HG03095 (cell line): ENCODE results near the gene PPM1H.
"Not testable (repeated sequence)": the region's sequence is repeated elsewhere in the genome, so short reads cannot be mapped to it uniquely, and the experiment has no call there.

ENCODE experiments used
- ATAC-seq: cut with Tn5 transposase; IDR thresholded peaks from one replicate; pipeline ENCODE4 v1.9.1; 2021; ENCODE audit warnings: moderate library complexity; ENCODE audit not compliant: unreplicated experiment

Gene PPM1H

GRCh38 chr12:62693376-62694050, 241.4 kb downstream of the PPM1H start:
- no peak for ATAC-seq

GRCh38 chr12:62692884-62693283, 242.1 kb downstream of the PPM1H start:
- ATAC-seq = no peak

GRCh38 chr12:62691309-62691708, 243.6 kb downstream of the PPM1H start:
- no peak for ATAC-seq

DNA sequence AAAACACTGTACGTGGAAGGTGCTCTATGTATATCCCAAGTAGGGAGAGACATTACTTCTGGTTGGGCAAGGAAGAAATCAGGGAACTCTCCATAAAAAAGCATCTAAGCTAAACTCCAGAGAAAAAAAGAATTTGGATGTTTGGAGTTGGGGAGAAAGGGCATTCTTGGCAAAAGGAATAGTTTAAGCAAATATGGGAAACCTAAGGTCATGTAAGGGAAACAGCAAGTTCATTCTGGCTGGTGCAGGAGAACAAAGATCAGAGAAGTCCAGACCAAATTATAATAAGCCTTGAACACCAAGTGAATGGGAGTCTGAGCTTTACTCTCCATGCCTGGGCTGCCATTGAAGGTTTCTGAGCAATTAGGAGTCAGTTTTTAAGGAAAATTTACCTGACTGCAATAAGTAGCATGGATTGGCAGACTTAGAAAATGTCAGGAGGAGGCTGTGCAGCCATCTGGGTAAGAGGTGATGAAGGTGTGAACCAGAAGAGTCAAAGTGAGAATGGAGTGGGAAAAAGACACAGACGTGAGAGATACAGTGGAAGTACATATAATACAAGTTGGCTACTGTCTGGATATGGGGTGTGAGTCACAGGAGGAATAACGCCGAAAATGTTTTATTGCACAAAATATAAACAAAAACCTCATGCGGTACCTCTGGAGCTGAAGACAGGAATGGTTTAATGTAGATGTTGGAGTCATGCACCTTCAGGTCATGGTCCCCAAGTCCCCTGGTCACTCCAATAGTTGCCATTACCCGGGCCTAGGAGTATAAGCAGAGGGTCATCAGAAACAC, 245.7 kb downstream of the PPM1H start:
- ATAC-seq = no peak

DNA sequence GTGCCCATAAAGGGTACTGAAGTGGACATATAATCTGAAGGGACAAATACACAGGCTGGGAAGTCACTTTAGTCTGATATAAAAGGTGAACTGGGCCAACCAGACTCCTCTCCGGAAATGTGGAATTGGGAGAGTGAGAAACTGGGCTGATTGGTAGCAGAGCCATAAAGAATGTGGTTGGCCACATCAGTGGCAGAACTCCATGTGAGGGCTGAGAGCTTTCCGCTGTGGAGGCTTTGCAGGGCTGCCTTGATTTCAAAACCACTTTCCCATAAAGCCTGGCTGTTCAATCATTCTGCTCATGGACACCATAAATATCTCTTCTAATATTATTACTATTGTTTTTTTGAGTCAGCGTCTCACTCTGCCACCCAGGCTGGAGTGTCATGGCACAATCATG, 248.0 kb downstream of the PPM1H start:
- ATAC-seq = no peak

DNA sequence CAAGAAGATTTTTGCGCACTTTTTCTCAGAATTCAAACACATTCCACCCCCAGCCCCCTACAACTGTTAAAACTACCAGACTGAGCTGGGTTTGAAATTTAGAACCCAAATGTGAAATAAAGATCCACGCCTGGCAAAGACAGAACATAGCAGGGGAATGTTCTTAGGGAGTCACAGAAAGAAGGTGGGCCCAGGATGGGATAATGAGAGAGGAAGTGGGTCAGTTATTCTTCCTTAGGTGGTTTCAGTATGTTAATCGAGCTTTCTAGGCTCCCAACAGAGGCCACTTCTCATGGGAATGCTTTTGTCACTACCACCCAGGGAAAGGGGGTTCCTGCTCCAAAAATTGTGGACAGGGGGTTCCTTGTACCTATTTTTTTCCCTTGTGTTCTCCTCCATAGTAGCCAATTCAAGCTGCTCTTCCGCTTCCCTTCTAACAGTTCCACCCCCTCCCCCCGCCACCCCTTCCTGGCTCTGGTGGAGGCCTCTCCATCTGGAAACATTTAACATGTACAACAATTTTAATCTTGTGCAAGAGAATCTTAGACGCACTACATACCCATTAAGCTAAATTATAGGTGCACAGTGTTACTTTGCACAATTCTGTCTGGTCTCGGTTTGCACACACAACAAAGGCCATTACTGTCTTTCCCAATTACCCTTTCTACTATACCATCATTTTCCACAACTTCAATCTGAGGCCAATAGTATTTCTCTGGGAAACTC, 250.2 kb downstream of the PPM1H start:
- ATAC-seq = no peak

DNA sequence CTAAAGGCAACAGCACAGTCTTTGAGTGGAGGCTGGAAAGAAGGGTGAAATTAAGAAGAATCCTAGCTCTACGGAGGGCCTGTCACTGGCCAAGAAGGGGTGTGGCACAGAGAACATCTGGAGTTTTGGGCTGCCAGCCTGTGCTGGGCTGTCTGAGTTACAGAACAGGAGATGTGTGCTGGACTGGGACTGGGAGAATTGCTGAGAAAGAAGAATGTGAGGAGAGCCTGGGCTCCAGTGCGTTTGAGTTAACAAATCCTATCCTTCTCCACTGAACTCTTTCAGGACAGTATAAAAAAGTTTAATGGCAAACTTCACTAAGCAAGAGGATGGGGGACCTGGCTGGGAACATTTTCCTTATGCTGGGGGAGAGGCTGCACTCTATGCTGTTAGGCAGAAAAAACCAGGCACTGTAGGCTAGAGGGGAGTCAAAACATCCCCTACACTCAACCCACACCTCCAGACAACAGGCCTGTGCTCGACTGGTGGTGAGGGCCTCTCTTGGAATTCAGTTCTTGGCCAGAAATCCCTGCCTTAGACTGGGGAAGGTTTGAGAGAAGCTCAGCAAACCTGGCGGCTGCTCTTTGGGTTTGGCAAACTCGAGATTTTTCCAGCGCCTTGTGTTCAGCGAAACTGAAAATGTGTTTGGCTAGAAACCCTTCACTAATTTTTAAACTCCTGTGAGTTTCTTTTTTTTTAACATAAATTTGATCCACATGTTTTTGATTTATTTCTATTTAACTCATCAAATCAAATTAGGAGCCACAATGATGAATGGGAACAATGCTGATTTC, 251.0 kb downstream of the PPM1H start:
- no peak for ATAC-seq

DNA sequence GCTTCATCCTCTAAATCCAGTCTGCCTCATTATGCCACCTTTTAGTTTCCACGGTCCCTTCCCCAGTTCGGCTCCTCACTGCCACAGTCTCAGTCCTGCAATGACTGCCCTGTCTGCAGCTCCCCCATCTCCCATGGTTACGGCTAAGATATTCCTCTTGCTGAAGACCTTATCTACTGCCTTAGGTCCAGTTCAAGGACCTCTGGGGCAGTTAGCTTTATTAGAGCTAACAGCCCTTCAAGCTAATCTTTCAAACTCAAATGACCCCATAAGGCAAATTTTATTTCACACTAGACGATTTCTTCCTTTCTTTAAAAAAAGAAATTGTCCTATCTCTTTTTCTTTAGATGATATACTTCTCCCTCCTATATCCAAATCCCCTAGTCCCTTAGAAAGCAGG, 253.6 kb downstream of the PPM1H start:
- ATAC-seq = no peak

DNA sequence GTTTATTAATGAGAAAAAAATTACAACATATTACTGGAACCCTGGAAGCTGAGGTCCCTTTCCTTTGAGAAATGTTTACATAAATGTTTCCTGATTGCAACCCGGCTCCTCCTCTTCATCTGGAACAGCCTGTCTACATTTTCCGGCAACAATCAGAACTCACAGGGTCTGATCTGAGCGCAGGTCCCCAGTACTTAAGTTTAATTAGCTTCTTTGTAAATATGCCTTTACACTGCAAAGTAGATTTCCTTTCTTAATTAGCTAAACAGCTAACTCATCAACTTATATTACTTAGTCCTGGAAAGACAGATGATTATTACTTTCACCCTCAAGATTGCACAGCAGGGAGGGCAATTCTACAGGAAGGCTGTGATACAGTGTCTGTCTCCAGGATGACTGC, 255.3 kb downstream of the PPM1H start:
- no peak for ATAC-seq

DNA sequence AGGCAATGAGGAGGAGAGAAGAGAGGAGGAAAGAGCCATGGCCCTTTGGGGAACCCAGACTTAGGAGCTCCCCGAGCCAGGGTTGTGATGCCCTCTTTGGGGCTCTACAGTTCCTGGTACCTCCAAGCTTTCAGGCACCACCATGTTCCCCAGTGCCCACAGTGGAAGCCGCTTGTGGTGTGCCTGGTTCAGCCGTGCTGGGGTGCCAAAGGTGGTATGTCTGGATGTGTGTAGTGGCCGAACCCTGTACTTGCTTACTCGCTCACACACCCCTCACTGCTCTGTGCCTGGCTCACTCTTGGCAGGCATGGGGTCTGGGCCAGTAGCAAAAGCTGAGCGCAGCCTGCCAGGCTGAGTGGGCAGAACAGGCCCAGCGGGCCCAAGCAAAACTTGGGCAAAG, 257.6 kb downstream of the PPM1H start:
- no peak for ATAC-seq

DNA sequence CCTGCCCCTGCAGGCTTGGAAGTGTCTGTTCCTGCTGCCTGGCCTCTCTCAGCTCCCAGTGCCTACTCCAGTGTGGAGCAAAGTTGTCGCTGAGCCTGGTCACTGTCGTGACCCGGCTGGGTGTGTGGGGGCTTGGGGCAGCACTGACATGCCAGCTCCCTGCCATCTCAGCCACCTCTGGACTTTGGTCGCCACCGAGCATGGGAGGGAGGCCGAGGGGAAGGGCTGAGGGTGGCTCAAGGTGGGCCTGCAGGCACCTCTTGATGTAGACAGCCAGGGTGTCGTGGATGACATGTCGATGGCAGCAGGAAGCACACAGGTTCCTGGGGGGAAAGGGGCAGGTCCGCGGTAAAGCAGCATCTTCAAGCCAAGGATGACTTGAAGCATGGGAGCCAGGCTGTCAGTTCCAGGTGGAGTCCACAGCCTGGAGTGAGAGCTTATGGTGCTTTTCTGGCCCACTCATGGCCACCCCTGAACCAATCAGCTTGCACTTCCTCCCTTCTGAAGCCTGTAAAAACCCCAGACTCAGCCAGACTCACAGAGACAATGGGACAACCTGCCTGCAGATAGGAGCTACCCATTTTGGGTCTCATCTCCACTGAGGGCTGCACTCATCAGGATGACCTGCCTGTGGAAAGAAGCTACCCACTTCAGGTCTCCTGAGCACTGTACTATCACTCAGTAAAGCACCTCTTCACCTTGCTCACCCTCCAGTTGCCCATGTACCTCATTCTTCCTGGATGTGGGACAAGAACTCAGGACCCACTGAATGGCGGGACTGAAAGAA, 258.2 kb downstream of the PPM1H start:
- ATAC-seq = no peak

DNA sequence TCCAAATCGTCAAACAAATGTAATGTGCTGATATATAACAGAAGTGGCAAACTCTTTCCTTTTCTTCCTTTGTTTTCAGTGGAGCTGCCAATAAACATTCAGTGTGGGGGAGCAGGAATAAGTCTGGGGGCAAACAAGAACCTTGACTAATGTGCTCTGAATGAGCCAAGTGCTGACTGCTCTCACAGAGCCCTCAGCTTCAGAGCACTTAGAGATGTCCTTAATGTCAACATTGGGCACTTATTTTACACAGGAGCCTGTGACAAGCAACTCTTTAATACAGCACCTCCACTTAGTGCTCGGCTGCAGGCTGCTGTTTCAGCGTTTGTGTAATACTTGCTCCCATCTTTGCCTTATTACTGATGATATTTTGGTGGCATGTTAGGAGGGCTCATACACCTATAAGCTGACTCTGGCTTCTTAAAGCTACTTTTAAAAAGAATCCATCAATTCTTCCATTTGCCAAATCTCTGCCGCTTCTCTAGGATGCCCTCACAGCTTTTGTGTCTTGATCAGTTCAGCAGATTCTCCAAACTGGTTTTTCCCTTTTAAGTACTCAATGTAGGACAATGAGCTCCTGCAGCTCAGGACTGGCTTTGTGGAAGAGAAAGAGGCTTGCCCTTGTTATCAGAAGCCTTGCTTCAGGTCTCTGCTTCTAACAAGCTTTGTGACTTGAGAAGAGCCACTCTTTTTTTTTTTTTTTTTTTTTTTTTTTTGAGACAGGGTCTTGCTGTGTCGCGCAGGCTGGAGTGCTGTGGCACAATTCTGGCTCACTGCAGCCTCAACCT, 261.7 kb downstream of the PPM1H start:
- ATAC-seq = no peak

- ATAC-seq = no peak
Observed at GRCh38 chr12:62670986-62671720, 263.8 kb downstream of the PPM1H start.

DNA sequence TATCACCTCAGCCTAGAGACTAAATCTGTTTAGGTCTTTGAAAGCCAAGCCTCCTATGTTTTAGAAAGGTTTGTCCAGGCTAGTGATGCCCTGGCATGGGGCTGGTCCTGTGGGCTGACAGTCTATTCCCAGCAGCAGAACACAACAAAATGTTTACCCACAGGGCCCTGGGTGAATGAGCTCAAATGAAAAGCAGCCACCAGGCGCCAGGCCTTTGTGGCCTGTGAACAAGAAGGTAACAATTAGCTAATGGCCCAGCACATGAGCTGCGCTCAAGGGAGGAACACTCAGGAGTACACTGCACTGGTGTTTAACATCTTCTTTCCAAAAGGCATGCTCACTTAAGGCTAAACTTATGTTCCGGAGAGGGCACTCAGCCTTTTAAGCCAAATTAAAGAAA, 266.2 kb downstream of the PPM1H start:
- no peak for ATAC-seq

DNA sequence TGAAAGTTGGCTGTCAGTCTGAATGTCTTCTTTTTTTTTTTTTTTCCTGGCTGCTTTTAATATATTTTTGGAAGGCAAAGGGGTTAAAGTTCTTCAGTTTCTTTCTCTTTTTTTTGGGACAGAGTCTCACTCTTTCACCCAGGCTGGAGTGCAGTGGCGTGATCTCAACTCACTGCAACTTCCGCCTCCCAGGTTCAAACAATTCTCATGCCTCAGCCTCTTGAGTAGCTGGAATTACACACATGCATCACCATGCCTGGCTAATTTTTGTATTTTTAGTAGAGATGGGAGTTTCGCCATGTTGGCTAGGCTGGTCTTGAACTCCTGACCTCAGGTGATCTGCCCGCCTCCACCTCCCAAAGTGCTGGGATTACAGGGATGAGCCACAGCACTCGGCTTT, 270.0 kb downstream of the PPM1H start:
- not testable (repeated sequence) for ATAC-seq

GRCh38 chr12:62660756-62661155, 274.2 kb downstream of the PPM1H start:
- no peak for ATAC-seq

GRCh38 chr12:62659453-62660295, 275.3 kb downstream of the PPM1H start:
- ATAC-seq = no peak

GRCh38 chr12:62658910-62659309, 276.0 kb downstream of the PPM1H start:
- no peak for ATAC-seq
